ENCODE measurements around the gene ELOA2.

ELOA2 gene

GRCh38 chr18:47077111-47077510 is 41.7 kb upstream of the ELOA2 start:
- H3K9me3 ChIP-seq (ENCODE audit: insufficient read depth, low read length, severe bottlenecking), result no peaks in the 10 kb centered on the region
- no peaks in the 10 kb centered on the region for H4K20me1 ChIP-seq (ENCODE audit: insufficient read depth, low read length)
- 0 out of 2 replicates have a peak, but pooled peaks cover 4% of the 10 kb centered on the region for H3K4me1 ChIP-seq (ENCODE audit: insufficient read depth, low read length)
- H2AFZ ChIP-seq (ENCODE audit: low read depth, low read length), result no peak overlapping the region
- H3K9ac ChIP-seq (ENCODE audit: low read depth, low read length), result no peak overlapping the region
- no peaks in the 10 kb centered on the region for H3K79me2 ChIP-seq (ENCODE audit: insufficient read depth, low read length)
- ATAC-seq (ENCODE audit: insufficient read depth, low read depth) (no peak), DNase-seq (no peak)
- no peaks in the 10 kb centered on the region for H3K27me3 ChIP-seq (ENCODE audit: insufficient read depth, low read length, poor library complexity)
- TF ChIP-seq CTCF (IDR thresholded peaks at IDR 0.05; ENCODE audit: borderline replicate concordance, extremely low read depth, low read length, poor library complexity, severe bottlenecking) (no peak), EZH2 (IDR thresholded peaks at IDR 0.05; ENCODE audit: borderline replicate concordance, low read depth, low read length, severe bottlenecking) (no peak)
- no peak overlapping the region for H3K4me2 ChIP-seq (ENCODE audit: insufficient read depth, low read length)
- H3K27ac ChIP-seq (ENCODE audit: low read length), result no peak overlapping the region
- no peaks in the 10 kb centered on the region for H3K36me3 ChIP-seq (ENCODE audit: insufficient read depth, low read length)
- no peak overlapping the region for H3K4me3 ChIP-seq (ENCODE audit: low read depth in 1 of 2, low read length in 2 of 2)

- H4K20me1 ChIP-seq (ENCODE audit: insufficient read depth, low read length), result no peaks in the 10 kb centered on the region
- ATAC-seq (ENCODE audit: insufficient read depth, low read depth), result no peak
- no peaks in the 10 kb centered on the region for H3K9me3 ChIP-seq (ENCODE audit: insufficient read depth, low read length, severe bottlenecking)
- H2AFZ ChIP-seq (ENCODE audit: low read depth, low read length), result no peak overlapping the region
- no peak overlapping the region for H3K27ac ChIP-seq (ENCODE audit: low read length)
- TF ChIP-seq EZH2 (IDR thresholded peaks at IDR 0.05; ENCODE audit: borderline replicate concordance, low read depth, low read length, severe bottlenecking) (no peak), CTCF (IDR thresholded peaks at IDR 0.05; ENCODE audit: borderline replicate concordance, extremely low read depth, low read length, poor library complexity, severe bottlenecking) (no peak)
- 0 out of 2 replicates have a peak, but pooled peaks cover 4% of the 10 kb centered on the region for H3K4me1 ChIP-seq (ENCODE audit: insufficient read depth, low read length)
- no peak overlapping the region for H3K4me2 ChIP-seq (ENCODE audit: insufficient read depth, low read length)
- no peaks in the 10 kb centered on the region for H3K27me3 ChIP-seq (ENCODE audit: insufficient read depth, low read length, poor library complexity)
- DNase-seq, result no peak
- no peak overlapping the region for H3K4me3 ChIP-seq (ENCODE audit: low read depth in 1 of 2, low read length in 2 of 2)
- no peaks in the 10 kb centered on the region for H3K36me3 ChIP-seq (ENCODE audit: insufficient read depth, low read length)
- H3K79me2 ChIP-seq (ENCODE audit: insufficient read depth, low read length), result no peaks in the 10 kb centered on the region
- H3K9ac ChIP-seq (ENCODE audit: low read depth, low read length), result no peak overlapping the region
Observed at GRCh38 chr18:47075098-47075883, 39.9 kb upstream of the ELOA2 start.

GRCh38 chr18:47067648-47068047 is 32.2 kb upstream of the ELOA2 start:
- H3K9me3 ChIP-seq (ENCODE audit: insufficient read depth, low read length, severe bottlenecking), result no peaks in the 10 kb centered on the region
- no peaks in the 10 kb centered on the region for H3K4me1 ChIP-seq (ENCODE audit: insufficient read depth, low read length)
- no peak overlapping the region for H2AFZ ChIP-seq (ENCODE audit: low read depth, low read length)
- no peaks in the 10 kb centered on the region for H3K79me2 ChIP-seq (ENCODE audit: insufficient read depth, low read length)
- peaks cover 4% of the 10 kb centered on the region for H3K27me3 ChIP-seq (ENCODE audit: insufficient read depth, low read length, poor library complexity)
- H3K27ac ChIP-seq (ENCODE audit: low read length), result no peak overlapping the region
- ATAC-seq (ENCODE audit: insufficient read depth, low read depth) (no peak), DNase-seq (no peak)
- no peak overlapping the region for H3K9ac ChIP-seq (ENCODE audit: low read depth, low read length)
- no peaks in the 10 kb centered on the region for H3K36me3 ChIP-seq (ENCODE audit: insufficient read depth, low read length)
- no peaks in the 10 kb centered on the region for H4K20me1 ChIP-seq (ENCODE audit: insufficient read depth, low read length)
- TF ChIP-seq EZH2 (IDR thresholded peaks at IDR 0.05; ENCODE audit: borderline replicate concordance, low read depth, low read length, severe bottlenecking), result no peak
- H3K4me2 ChIP-seq (ENCODE audit: insufficient read depth, low read length), result no peak overlapping the region
- H3K4me3 ChIP-seq (ENCODE audit: low read depth in 1 of 2, low read length in 2 of 2), result no peak overlapping the region

GRCh38 chr18:47063096-47063495 is 27.7 kb upstream of the ELOA2 start:
- Histone ChIP-seq H3K9ac (ENCODE audit: low read depth, low read length) (no peak overlapping the region), H3K9me3 (ENCODE audit: insufficient read depth, low read length, severe bottlenecking) (no peaks in the 10 kb centered on the region), H3K79me2 (ENCODE audit: insufficient read depth, low read length) (no peaks in the 10 kb centered on the region), H4K20me1 (ENCODE audit: insufficient read depth, low read length) (no peaks in the 10 kb centered on the region), H3K4me1 (ENCODE audit: insufficient read depth, low read length) (no peaks in the 10 kb centered on the region), H3K27ac (ENCODE audit: low read length) (no peak overlapping the region), H3K4me3 (ENCODE audit: low read depth in 1 of 2, low read length in 2 of 2) (no peak overlapping the region), H3K36me3 (ENCODE audit: insufficient read depth, low read length) (no peaks in the 10 kb centered on the region), H2AFZ (ENCODE audit: low read depth, low read length) (no peak overlapping the region), H3K4me2 (ENCODE audit: insufficient read depth, low read length) (no peak overlapping the region), H3K27me3 (ENCODE audit: insufficient read depth, low read length, poor library complexity) (peaks cover 4% of the 10 kb centered on the region)
- TF ChIP-seq EZH2 (IDR thresholded peaks at IDR 0.05; ENCODE audit: borderline replicate concordance, low read depth, low read length, severe bottlenecking) (no peak), CTCF (IDR thresholded peaks at IDR 0.05; ENCODE audit: borderline replicate concordance, extremely low read depth, low read length, poor library complexity, severe bottlenecking) (no peak)
- DNase-seq (no peak), ATAC-seq (ENCODE audit: insufficient read depth, low read depth) (no peak)
